GM19452 (cell line): ENCODE measurements around the gene LHX1.

Experiments
- ATAC-seq: cut with Tn5 transposase; IDR thresholded peaks from one replicate; pipeline ENCODE4 v1.9.1; 2021; ENCODE audit not compliant: unreplicated experiment

Gene LHX1

GRCh38 chr17:36937001-36937958 lies at the start of gene LHX1:
LHX1 (plus strand) TSS chr17:36937475; CDS start chr17:36938198, 723 bp downstream.
- no peak for ATAC-seq

- no peak for ATAC-seq
Measured at GRCh38 chr17:36888236-36888951, 48.9 kb upstream of the LHX1 start.

- no peak for ATAC-seq
Measured at GRCh38 chr17:36889770-36890349, 47.4 kb upstream of the LHX1 start.

- ATAC-seq: no peak
Measured at GRCh38 chr17:36890398-36891168, 46.7 kb upstream of the LHX1 start.

- ATAC-seq: no peak
Measured at GRCh38 chr17:36892112-36892838, 45.0 kb upstream of the LHX1 start.

- no peak for ATAC-seq
Measured at GRCh38 chr17:36894177-36894576, 43.1 kb upstream of the LHX1 start.

GRCh38 chr17:36894925-36895324 lies 42.4 kb upstream of the LHX1 start:
- ATAC-seq: no peak

- no peak for ATAC-seq
Measured at GRCh38 chr17:36899250-36900159, 37.8 kb upstream of the LHX1 start.

- ATAC-seq: no peak
Measured at GRCh38 chr17:36900160-36900512, 37.1 kb upstream of the LHX1 start.

- no peak for ATAC-seq
Measured at GRCh38 chr17:36901506-36901905, 35.8 kb upstream of the LHX1 start.

- no peak for ATAC-seq
Measured at GRCh38 chr17:36907407-36907806, 29.9 kb upstream of the LHX1 start.

GRCh38 chr17:36910513-36910912 lies 26.8 kb upstream of the LHX1 start:
- no peak for ATAC-seq

GRCh38 chr17:36911001-36911400 lies 26.3 kb upstream of the LHX1 start:
- no peak for ATAC-seq

GRCh38 chr17:36913132-36913531 lies 24.1 kb upstream of the LHX1 start:
- ATAC-seq: no peak

- no peak for ATAC-seq
Measured at GRCh38 chr17:36918211-36918691, 19.0 kb upstream of the LHX1 start.

GRCh38 chr17:36919407-36919968 lies 17.8 kb upstream of the LHX1 start:
- no peak for ATAC-seq

- no peak for ATAC-seq
Measured at GRCh38 chr17:36920032-36921005, 17.0 kb upstream of the LHX1 start.
